ENCODE measurements around the gene CEACAM6.
"Not testable (repeated sequence)": the region's sequence is repeated elsewhere in the genome, so short reads cannot be mapped to it uniquely, and the experiment has no call there.

Gene CEACAM6

DNA sequence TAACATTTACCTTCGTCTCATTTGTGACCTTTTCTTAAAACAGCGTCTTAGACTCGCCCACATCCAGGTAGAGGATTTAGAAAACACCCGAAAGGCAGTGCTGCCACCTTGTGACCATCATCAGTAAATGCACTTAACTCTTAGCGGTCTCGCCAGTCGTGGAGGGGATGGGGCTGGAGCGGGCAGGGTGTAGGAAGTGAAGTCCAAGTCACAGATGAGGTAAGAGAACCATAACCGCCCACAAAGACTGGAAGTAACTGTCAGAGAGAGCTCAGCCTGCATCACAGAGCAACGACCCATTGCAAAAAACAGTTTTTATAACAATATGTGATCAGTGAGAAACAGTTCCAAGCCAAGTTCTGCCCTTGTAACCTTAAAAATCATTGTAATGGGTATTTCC lies 30.3 kb downstream of the CEACAM6 start:
- FAIRE-seq (peak; percentile 95), DNase-seq (ENCODE audit: insufficient read length) (peak; percentile 72)

GRCh38 chr19:41787055-41787454 lies 31.7 kb downstream of the CEACAM6 start:
- TF ChIP-seq TAF1 (IDR thresholded peaks at IDR 0.05; ENCODE audit: borderline replicate concordance, low read depth, low read length) = no peak
- no peak for TF ChIP-seq POLR2A (IDR thresholded peaks at IDR 0.05; ENCODE audit: low read depth, low read length)
- TF ChIP-seq POLR2AphosphoS5 (IDR thresholded peaks at IDR 0.05; ENCODE audit: low read depth, low read length) = no peak
- DNase-seq (ENCODE audit: insufficient read length) (no peak), FAIRE-seq (no peak)

More for the DNA sequence above, 30.3 kb downstream of the CEACAM6 start:
- TF ChIP-seq TAF1 (IDR thresholded peaks at IDR 0.05; ENCODE audit: borderline replicate concordance, low read depth, low read length) (no peak), POLR2A (IDR thresholded peaks at IDR 0.05; ENCODE audit: low read depth, low read length) (no peak), POLR2AphosphoS5 (IDR thresholded peaks at IDR 0.05; ENCODE audit: low read depth, low read length) (no peak)

GRCh38 chr19:41788518-41788917 lies 33.2 kb downstream of the CEACAM6 start:
- DNase-seq (ENCODE audit: insufficient read length); FAIRE-seq: not testable (repeated sequence)

GRCh38 chr19:41789053-41789452 lies 33.7 kb downstream of the CEACAM6 start:
- DNase-seq (ENCODE audit: insufficient read length); FAIRE-seq: not testable (repeated sequence)

- DNase-seq (ENCODE audit: insufficient read length) = no peak
- FAIRE-seq = peak; percentile 66
- no peak for TF ChIP-seq POLR2AphosphoS5 (IDR thresholded peaks at IDR 0.05; ENCODE audit: low read depth, low read length)
- TF ChIP-seq TAF1 (IDR thresholded peaks at IDR 0.05; ENCODE audit: borderline replicate concordance, low read depth, low read length) = no peak
- no peak for TF ChIP-seq POLR2A (IDR thresholded peaks at IDR 0.05; ENCODE audit: low read depth, low read length)
These were observed 37.4 kb downstream of the CEACAM6 start for GRCh38 chr19:41792513-41793413.

DNA sequence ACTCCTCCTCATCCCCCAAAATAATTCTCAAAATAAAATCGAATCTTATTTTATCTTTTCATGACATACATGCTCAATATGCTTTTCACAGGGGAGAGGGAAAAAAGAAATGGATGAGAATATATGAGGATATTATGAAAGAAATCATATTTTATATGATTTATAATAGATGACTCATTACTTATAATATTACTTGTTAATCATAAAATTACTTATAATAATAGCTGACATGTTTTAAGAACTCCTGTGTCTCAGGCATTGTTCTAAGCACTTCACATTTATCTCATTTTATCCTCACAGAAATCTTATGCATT lies 38.0 kb downstream of the CEACAM6 start:
- TF ChIP-seq POLR2A (IDR thresholded peaks at IDR 0.05; ENCODE audit: low read depth, low read length) (no peak), POLR2AphosphoS5 (IDR thresholded peaks at IDR 0.05; ENCODE audit: low read depth, low read length) (no peak), TAF1 (IDR thresholded peaks at IDR 0.05; ENCODE audit: borderline replicate concordance, low read depth, low read length) (no peak)
- no peak for DNase-seq (ENCODE audit: insufficient read length)
- no peak for FAIRE-seq

DNA sequence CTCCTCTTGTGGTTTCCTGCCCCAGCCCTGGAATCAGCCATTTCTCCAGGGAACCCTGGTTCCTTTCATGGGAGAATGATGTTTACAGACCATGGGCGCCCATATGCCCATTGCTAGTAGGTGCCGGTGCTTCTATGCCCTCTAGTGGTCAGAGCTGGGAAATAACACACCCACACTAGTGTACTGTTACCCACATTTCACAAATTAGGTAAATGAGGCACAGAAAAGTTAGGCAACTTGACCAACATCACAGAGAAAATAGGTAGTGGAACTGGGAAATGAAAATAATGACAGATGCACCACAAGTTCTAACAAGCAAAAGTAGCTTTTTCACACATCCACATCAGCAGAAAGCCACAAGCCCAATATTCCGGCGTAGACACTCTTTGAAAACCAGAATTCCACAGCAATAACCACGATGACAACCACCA lies 39.7 kb downstream of the CEACAM6 start:
- no peak for TF ChIP-seq TAF1 (IDR thresholded peaks at IDR 0.05; ENCODE audit: borderline replicate concordance, low read depth, low read length)
- TF ChIP-seq POLR2A (IDR thresholded peaks at IDR 0.05; ENCODE audit: low read depth, low read length) = no peak
- TF ChIP-seq POLR2AphosphoS5 (IDR thresholded peaks at IDR 0.05; ENCODE audit: low read depth, low read length) = no peak
- no peak for DNase-seq (ENCODE audit: insufficient read length)
- peak; percentile 97 for FAIRE-seq

- no peak for DNase-seq (ENCODE audit: insufficient read length)
- no peak for FAIRE-seq
- TF ChIP-seq POLR2A (IDR thresholded peaks at IDR 0.05; ENCODE audit: low read depth, low read length) (no peak), POLR2AphosphoS5 (IDR thresholded peaks at IDR 0.05; ENCODE audit: low read depth, low read length) (no peak), TAF1 (IDR thresholded peaks at IDR 0.05; ENCODE audit: borderline replicate concordance, low read depth, low read length) (no peak)
These were observed 41.0 kb downstream of the CEACAM6 start, which contains the start of gene CEACAM3 for GRCh38 chr19:41796362-41796761. TSS of gene CEACAM3 (plus strand) at chr19:41796587. CDS start at chr19:41796678, 91 bp downstream.

DNA sequence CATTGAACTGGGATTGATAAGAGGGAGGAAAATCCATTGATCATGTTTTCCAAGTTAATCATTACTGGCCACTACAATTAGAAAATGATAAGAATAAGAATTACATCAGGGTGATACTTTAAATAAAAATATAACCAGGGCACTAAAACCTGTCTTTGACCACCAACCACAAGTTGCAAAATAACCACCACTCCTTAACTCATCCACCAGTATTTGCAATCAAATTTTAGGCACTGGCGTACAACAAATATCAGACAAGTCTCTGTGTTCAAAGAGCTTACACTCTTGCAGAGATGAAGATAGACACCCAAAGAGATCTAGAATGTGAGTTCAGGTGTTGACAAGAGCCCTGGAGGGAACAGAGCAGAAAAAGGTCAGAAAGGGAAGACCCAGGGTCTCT lies 41.6 kb downstream of the CEACAM6 start:
- no peak for TF ChIP-seq POLR2AphosphoS5 (IDR thresholded peaks at IDR 0.05; ENCODE audit: low read depth, low read length)
- TF ChIP-seq TAF1 (IDR thresholded peaks at IDR 0.05; ENCODE audit: borderline replicate concordance, low read depth, low read length) = no peak
- TF ChIP-seq POLR2A (IDR thresholded peaks at IDR 0.05; ENCODE audit: low read depth, low read length) = no peak
- FAIRE-seq = no peak
- DNase-seq (ENCODE audit: insufficient read length) = no peak

DNA sequence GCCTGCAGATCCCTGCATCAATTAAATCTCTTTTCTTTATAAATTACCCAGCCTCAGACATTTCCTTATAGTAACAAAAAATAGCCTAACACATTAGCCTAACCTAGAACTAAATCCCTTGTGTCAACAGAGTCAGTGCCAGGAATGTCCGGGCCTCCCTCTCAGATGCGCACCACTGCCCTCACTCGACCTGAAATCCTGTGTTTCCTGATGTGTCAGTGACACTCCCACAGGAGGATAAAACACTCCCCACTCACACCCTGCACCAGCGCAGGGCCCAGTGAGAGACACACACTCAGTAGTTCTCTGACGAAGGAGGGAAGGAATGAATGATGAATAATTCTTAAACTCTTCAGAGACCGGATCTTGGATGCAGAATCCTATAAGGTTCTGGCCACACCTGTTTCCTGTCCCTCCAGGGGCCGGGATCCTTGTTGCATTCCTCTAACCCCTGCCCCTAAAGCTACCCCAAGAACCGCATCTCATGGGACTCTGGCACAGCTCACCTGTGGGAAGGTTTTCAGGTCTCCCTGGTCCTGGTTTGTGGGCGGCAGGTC lies 44.2 kb downstream of the CEACAM6 start:
- FAIRE-seq (no peak), DNase-seq (ENCODE audit: insufficient read length) (no peak)
- TF ChIP-seq POLR2AphosphoS5 (IDR thresholded peaks at IDR 0.05; ENCODE audit: low read depth, low read length) (no peak), TAF1 (IDR thresholded peaks at IDR 0.05; ENCODE audit: borderline replicate concordance, low read depth, low read length) (no peak), POLR2A (IDR thresholded peaks at IDR 0.05; ENCODE audit: low read depth, low read length) (no peak)

GRCh38 chr19:41801031-41801430 lies 45.7 kb downstream of the CEACAM6 start:
- TF ChIP-seq TAF1 (IDR thresholded peaks at IDR 0.05; ENCODE audit: borderline replicate concordance, low read depth, low read length) = no peak
- TF ChIP-seq POLR2A (IDR thresholded peaks at IDR 0.05; ENCODE audit: low read depth, low read length) = no peak
- no peak for TF ChIP-seq POLR2AphosphoS5 (IDR thresholded peaks at IDR 0.05; ENCODE audit: low read depth, low read length)
- DNase-seq (ENCODE audit: insufficient read length) (no peak), FAIRE-seq (no peak)

DNA sequence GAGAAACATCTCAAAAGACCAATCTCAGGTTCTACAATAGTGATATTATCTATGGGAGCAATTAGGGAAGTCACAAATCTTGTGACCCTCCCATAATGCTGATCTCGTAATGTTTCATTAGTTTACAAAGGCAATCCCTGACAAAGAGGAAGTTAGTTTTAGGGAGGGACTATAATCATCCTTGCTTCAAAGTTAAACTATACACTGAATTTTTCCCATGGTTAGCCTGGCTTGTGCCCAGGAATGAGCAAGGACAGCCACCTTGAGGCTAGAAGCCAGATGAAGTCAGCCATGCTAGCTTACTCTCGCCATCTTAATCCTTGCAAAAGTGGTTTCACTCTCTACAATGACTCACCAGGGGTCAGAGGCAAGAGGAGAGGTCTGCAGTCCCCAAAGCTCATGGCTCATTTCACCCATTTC lies 46.5 kb downstream of the CEACAM6 start:
- no peak for DNase-seq (ENCODE audit: insufficient read length)
- FAIRE-seq = peak; percentile 27

More for the DNA sequence above, 46.5 kb downstream of the CEACAM6 start:
- TF ChIP-seq TAF1 (IDR thresholded peaks at IDR 0.05; ENCODE audit: borderline replicate concordance, low read depth, low read length) = no peak
- no peak for TF ChIP-seq POLR2A (IDR thresholded peaks at IDR 0.05; ENCODE audit: low read depth, low read length)
- TF ChIP-seq POLR2AphosphoS5 (IDR thresholded peaks at IDR 0.05; ENCODE audit: low read depth, low read length) = no peak

Measured in GM12892 (cell line).